HuH-7.5 (cell line): ENCODE results near the gene IFRD1.

ENCODE experiments used
- DNase-seq: peaks from one replicate; pipeline ENCODE4 v3.0.0; 2011; ENCODE audit warnings: low spot score

IFRD1 gene

DNA sequence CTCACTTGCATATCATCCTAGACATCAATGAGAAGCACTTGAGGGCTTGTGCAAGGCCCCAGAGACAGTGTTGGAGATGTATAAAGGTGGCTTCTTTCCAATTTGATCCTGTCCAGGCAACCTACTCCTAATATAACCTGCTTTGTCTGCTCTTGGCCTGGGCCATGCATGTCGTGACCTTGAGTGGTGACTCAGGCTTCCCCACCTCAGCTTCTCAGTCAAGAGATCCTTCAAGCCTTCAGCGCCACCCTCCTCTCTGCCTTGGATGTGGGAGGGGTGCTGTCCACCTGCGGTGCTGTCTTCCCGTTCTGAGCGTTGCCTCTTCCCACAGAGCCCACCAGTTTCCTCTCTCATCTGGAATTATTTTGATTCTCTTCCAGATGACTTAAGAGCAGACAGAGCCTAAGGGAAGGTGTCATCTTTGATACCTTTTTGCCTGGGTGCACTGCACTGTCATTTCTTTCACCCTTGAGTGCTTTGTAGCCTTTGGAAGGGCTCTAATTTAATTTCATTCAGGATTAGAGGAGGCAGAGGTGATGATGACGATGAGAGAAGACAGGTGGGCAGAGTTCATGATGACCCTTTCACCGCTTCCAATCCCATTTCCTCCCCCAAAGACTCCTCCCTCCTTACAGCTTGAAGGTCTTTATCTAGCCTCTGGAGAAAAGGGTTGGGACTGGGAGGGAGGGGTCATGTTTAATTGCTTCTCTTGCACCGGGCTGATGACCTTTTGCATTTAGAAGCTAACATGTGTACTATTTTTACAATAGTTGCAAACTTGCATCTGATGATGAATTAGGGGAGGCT lies 37.4 kb downstream of the IFRD1 start:
- no peak for DNase-seq

GRCh38 chr7:112488264-112488552 lies 37.9 kb downstream of the IFRD1 start:
- DNase-seq: no peak

DNA sequence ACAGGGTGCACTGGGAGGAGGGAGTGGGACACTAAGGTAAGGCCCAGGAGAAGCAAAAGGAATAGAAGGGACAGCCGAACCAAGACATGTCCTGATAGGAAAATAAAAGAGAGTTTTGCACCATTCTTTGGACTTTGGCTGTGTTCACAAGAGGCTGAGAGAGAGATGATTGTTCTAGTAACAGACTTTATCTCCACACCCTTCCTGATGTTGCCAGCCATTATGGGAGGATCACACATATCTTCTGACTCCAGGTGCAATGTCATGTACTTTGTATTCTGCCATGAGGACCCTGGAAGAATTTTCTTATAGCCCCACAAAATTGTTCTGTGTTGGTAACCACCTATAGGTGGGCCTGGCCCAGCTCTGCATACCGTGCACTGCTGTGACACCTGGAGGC lies 41.9 kb downstream of the IFRD1 start:
- no peak for DNase-seq

- DNase-seq: no peak
Measured at GRCh38 chr7:112494656-112495055, 44.4 kb downstream of the IFRD1 start.

GRCh38 chr7:112495156-112495788 lies 45.0 kb downstream of the IFRD1 start:
- DNase-seq: no peak

GRCh38 chr7:112495810-112496462 lies 45.7 kb downstream of the IFRD1 start:
- peak; percentile 36 for DNase-seq

DNA sequence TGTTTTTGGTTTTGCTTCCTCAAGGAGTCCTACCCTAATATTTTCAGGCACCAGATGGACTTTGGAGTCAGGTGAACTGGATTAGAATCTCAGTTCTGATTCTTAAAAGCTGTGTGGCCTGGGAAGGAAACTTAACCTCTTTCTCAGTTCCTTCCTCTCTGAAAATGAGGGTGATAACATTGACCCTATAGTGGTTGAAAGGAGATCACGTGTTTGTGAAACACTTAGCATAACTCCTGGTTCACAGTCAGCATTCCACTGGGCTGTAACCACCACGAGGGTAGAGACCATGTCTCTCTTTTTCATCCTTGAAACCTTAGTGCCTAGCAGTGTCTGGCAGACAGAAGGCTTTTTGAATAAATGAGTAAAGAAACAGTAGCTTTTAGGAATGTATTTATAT lies 47.2 kb downstream of the IFRD1 start:
- DNase-seq: no peak

GRCh38 chr7:112500619-112501018 lies 50.4 kb downstream of the IFRD1 start:
- no peak for DNase-seq

- no peak for DNase-seq
Measured at GRCh38 chr7:112501801-112502503, 51.7 kb downstream of the IFRD1 start.

DNA sequence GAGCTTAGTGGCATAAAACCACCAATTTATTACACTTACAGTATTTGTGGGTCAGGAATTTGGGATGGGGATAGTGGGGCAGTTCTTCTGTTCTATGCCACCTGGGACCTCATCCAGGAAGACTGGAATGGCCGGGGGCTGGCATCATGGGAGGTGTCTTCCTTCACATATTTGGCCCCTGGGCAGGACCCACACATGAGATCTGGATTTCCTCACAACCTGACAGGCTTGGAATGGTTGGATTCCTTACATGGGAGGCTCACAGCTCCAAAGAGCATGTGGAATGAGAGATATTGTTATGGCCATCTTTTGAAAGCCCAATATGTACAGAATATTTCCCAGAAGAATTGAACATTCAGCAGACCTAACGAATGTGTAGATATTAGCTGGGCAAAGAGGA lies 52.4 kb downstream of the IFRD1 start:
- no peak for DNase-seq

- DNase-seq: no peak
Measured at GRCh38 chr7:112503361-112503972, 53.2 kb downstream of the IFRD1 start.

- no peak for DNase-seq
Measured at GRCh38 chr7:112504093-112504695, 53.9 kb downstream of the IFRD1 start.

DNA sequence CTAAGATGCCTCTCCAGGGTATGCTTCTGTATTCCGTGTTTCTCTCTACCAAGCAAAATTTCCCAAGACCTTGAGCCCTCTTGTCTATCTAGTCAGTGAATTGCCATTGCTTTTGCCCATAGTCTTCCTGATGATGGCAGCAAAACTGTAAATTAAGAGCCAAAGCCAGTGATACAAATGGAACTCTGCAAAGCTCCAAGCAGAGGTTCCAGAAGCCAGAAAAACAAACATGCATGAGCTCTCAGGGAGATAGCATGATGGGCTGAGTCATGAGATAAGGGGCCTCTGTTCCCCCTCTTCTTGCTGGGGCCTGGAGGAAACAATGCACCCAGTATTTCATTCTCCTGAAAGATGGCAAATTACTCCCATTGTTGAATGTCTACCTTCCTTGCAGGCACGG lies 55.2 kb downstream of the IFRD1 start:
- DNase-seq: no peak

DNA sequence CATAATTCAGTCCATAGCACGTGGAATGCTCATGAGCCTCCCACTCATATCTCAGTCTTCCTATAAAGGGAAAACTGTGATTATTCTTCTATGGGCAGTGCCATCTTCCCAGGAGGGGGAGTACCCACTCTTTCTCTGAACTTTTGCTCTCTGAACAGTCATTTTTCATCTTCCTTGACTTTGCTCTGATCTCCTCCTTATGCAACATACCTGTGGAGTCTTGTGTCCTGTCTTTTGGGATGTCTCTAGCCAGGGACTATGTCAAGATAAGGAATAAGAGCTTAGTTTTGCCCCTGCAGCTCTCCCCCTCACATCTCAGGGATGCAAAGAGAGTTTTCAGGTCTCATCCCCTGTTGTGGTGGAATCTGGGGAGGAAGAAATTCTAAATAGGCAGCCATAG lies 58.1 kb downstream of the IFRD1 start:
- no peak for DNase-seq

GRCh38 chr7:112509402-112509801 lies 59.1 kb downstream of the IFRD1 start:
- DNase-seq: no peak

DNA sequence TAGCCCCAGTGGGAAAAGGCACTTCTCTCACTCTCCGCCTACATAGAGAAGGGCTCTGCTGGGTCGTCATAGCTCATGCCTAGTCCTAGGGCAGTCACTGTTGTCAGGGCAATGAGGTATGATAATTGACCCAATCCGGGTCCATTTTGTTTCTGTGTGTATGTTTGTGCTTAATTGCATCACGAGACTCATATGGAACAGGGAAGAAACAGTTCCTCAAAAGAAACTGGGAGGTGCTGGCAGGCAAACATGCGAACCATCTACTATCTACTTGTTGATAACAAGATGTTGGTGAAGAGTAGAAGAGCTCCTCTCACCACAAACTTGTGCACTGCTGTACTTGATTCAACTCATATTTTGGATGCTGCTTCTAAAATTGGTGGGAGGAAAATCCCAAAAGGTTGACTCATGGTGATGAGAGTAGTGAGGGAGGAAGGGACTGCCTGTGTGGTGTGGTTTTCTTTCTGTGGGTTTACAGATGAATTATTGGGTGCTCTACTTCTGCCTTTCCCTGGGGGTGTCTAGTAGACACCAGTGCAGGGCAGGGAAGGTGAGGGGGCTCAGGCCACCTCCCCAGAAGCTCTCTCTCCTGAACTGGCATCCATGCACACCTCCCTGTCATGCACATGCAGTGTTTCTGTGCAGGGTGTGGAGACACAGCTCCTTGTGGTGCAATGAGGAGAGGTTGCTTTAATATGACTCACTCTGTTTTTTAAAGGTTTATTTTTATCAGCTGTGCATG lies 59.9 kb downstream of the IFRD1 start:
- no peak for DNase-seq

GRCh38 chr7:112510743-112511110 lies 60.5 kb downstream of the IFRD1 start:
- DNase-seq: no peak

GRCh38 chr7:112511451-112512202 lies 61.4 kb downstream of the IFRD1 start:
- DNase-seq: no peak

DNA sequence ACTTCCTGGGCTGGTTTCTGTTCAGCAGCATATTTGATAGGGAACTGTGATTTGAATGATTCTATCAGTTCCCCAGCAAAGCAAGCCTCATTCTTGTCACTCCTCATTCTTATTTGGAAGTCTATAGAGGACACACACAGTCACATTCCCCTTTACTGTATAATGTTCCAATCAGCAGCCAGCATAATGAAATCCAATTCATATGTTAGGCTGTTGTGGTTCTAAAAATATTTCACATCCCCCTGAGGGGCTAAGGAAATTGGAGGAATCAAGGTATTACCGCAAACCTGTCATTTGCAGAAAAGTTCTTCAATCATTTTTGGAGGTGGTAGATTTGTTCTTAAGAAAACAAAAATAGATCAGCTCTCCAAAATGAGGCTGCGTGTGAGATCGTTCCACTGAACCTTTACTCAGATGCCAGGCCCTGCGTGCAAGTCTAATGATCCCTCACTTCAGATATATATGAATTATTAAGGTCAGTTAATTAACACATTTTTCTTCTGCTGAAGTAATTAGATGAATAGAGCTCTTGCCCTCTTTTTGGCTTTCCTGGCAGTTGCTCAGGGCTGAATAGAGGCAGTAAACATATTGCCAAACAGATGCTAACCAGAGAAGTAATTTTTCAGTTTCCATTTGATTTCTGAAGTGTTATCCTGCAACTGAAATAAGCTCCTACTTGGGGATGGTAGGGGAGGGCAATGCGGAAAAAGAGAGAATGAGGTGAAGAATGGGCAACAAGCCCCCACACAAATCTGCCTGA lies 62.4 kb downstream of the IFRD1 start:
- DNase-seq: no peak

DNA sequence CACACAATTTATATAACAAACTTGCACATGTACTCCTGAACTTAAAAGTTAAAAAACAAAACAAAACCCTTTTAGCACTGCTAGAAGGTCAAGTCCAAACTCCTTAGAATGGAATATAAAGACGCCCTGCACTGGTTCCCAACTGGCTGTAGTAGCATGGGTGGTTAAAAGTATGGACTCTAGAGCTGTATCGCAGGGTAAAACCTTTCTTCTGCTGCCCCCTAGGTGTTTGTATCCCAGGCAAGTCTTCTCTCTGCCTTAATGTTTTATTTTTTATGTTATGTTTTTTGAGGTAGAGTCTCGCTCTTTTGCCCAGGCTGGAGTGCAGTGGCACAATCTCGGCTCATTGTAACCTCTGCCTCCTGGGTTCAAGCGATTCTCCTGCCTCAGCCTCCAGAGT lies 65.7 kb downstream of the IFRD1 start:
- no peak for DNase-seq
